GM21619 (cell line): ENCODE results near the gene PRKX.
"Not testable (repeated sequence)": the region's sequence is repeated elsewhere in the genome, so short reads cannot be mapped to it uniquely, and the experiment has no call there.

ENCODE experiments used
- ATAC-seq: cut with Tn5 transposase; IDR thresholded peaks from one replicate; pipeline ENCODE4 v1.9.1; 2021; ENCODE audit not compliant: unreplicated experiment

PRKX gene

GRCh38 chrX:3713225-3713936 is at the start of gene PRKX:
Gene PRKX, minus strand, starts transcription at chrX:3713649. Its CDS starts 396 bp downstream, at chrX:3713253.
- peak; percentile 66 for ATAC-seq

- no peak for ATAC-seq
These were observed 49.7 kb upstream of the PRKX start for GRCh38 chrX:3763111-3763510.

GRCh38 chrX:3757510-3758025 is 44.1 kb upstream of the PRKX start:
- ATAC-seq: no peak

- ATAC-seq: no peak
These were observed 34.7 kb upstream of the PRKX start for GRCh38 chrX:3748052-3748559.

- ATAC-seq: no peak
These were observed 30.5 kb upstream of the PRKX start for GRCh38 chrX:3743801-3744439.

GRCh38 chrX:3740946-3741345 is 27.5 kb upstream of the PRKX start:
- ATAC-seq: not testable (repeated sequence)

- no peak for ATAC-seq
These were observed 25.1 kb upstream of the PRKX start for GRCh38 chrX:3738509-3738908.

GRCh38 chrX:3736536-3736935 is 23.1 kb upstream of the PRKX start:
- not testable (repeated sequence) for ATAC-seq

GRCh38 chrX:3735891-3736290 is 22.4 kb upstream of the PRKX start:
- not testable (repeated sequence) for ATAC-seq

GRCh38 chrX:3734456-3734855 is 21.0 kb upstream of the PRKX start:
- ATAC-seq: not testable (repeated sequence)

GRCh38 chrX:3733043-3733430 is 19.6 kb upstream of the PRKX start:
- ATAC-seq: no peak

- not testable (repeated sequence) for ATAC-seq
These were observed 19.0 kb upstream of the PRKX start for GRCh38 chrX:3732326-3733042.

- ATAC-seq: no peak
These were observed 15.0 kb upstream of the PRKX start for GRCh38 chrX:3728454-3728853.

GRCh38 chrX:3723460-3723859 is 10.0 kb upstream of the PRKX start:
- ATAC-seq: not testable (repeated sequence)

- ATAC-seq: no peak
These were observed 4.4 kb upstream of the PRKX start for GRCh38 chrX:3717742-3718420.

GRCh38 chrX:3715921-3716320 is 2.5 kb upstream of the PRKX start:
- ATAC-seq: no peak

GRCh38 chrX:3714706-3715479 is 1.4 kb upstream of the PRKX start:
- ATAC-seq: not testable (repeated sequence)

GRCh38 chrX:3713937-3714434 is 537 bp upstream of the PRKX start:
- ATAC-seq: no peak

GRCh38 chrX:3712870-3713224 is 602 bp downstream of the PRKX start:
- ATAC-seq: peak; percentile 16
